T-cell (primary cell): ENCODE results near the gene ZFP3. TPM values are rescaled to one million over a fixed set of nuclear protein-coding genes. Genes with fewer than 3 reads are reported as not detected.
"Not testable (repeated sequence)": the region's sequence is repeated elsewhere in the genome, so short reads cannot be mapped to it uniquely, and the experiment has no call there.

ENCODE experiments used
- ATAC-seq, 4 experiments: fragments of 200-7000 bp in 3 of 4; fragments of 150-1000 bp in 1 of 4; cut with Tn5 transposase; replicated peaks in 1 of 4; 1 replicate in 3 of 4; 2 replicates in 1 of 4; pipeline ENCODE4 v1.10.0; 2021; ENCODE audit warnings: moderate library complexity in 3 of 4, mild to moderate bottlenecking in 2 of 4, moderate number of reproducible peaks in 1 of 4
- CTCF ChIA-PET, 2 donors: fragments of 300-600 bp; sonication (Branson Sonifier 250); formaldehyde crosslinking; loops; one replicate each; lab custom pipeline; 2022; ENCODE audit warnings: antibody characterized with exemption in 2 of 2; lab: Charles Lee
- POLR2A ChIA-PET, 2 donors: fragments of 300-600 bp; sonication (Branson Sonifier 250); formaldehyde crosslinking; loops; one replicate each; lab custom pipeline; 2022; ENCODE audit warnings: antibody characterized with exemption in 2 of 2; lab: Charles Lee
- DNase-seq, 35 experiments: peaks; one replicate each; pipeline versions ENCODE4 v3.0.0 to v3.0.0-alpha.2; 2013 to 2023
- H3K27ac ChIP-seq: one replicate; pipeline ENCODE4 v1.5.1; 2013; ENCODE audit warnings: low read length
- H3K27me3 ChIP-seq, 2 experiments: replicated peaks in 1 of 2; 1 replicate in 1 of 2; 2 replicates in 1 of 2; pipeline versions ENCODE4 v1.6.1 to v1.7.0; 2013; ENCODE audit warnings: low read length in 1 of 2, mixed read lengths in 1 of 2; ENCODE audit not compliant: control insufficient read depth in 2 of 2, insufficient read depth in 2 of 2; ENCODE audit errors: extremely low read depth in 1 of 2
- H3K36me3 ChIP-seq, 2 donors: 1 replicate in 1 of 2; 2 replicates in 1 of 2; pipeline versions ENCODE4 v1.6.1 to v1.7.0; 2013; ENCODE audit warnings: low read length in 1 of 2; ENCODE audit not compliant: control insufficient read depth in 2 of 2, insufficient read depth in 1 of 2; ENCODE audit errors: extremely low read depth in 1 of 2
- H3K4me1 ChIP-seq, 2 experiments: 1 replicate in 1 of 2; 2 replicates in 1 of 2; pipeline versions ENCODE4 v1.6.1 to v1.7.0; 2013; ENCODE audit warnings: low read length in 2 of 2, mixed read lengths in 1 of 2; ENCODE audit not compliant: insufficient read depth in 2 of 2, control insufficient read depth in 1 of 2; ENCODE audit errors: extremely low read depth in 1 of 2
- H3K4me3 ChIP-seq, 2 donors: 1 replicate in 1 of 2; 2 replicates in 1 of 2; pipeline versions ENCODE4 v1.5.1 to v1.7.0; 2013; ENCODE audit warnings: mild to moderate bottlenecking in 2 of 2, low read length in 1 of 2, moderate library complexity in 1 of 2; ENCODE audit not compliant: control insufficient read depth in 1 of 2; ENCODE audit errors: extremely low read depth in 1 of 2
- H3K9me3 ChIP-seq: 2 replicates; pipeline ENCODE4 v1.7.0; 2013
- H3K27ac Mint-ChIP-seq, 2 donors: one replicate each; pipeline ENCODE4 v1.8.0; 2020 to 2021; ENCODE audit warnings: mild to moderate bottlenecking in 2 of 2, mixed read lengths in 2 of 2
- H3K27me3 Mint-ChIP-seq, 2 donors: one replicate each; pipeline ENCODE4 v1.8.0; 2021 to 2022; ENCODE audit warnings: mixed read lengths in 2 of 2
- H3K36me3 Mint-ChIP-seq: one replicate; pipeline ENCODE4 v1.8.0; 2021; ENCODE audit warnings: mixed read lengths
- H3K4me1 Mint-ChIP-seq, 3 donors: one replicate each; pipeline ENCODE4 v1.8.0; 2020 to 2022; ENCODE audit warnings: mixed read lengths in 3 of 3, mild to moderate bottlenecking in 1 of 3
- H3K4me3 Mint-ChIP-seq, 3 donors: one replicate each; pipeline ENCODE4 v1.8.0; 2020 to 2022; ENCODE audit warnings: mild to moderate bottlenecking in 3 of 3, mixed read lengths in 3 of 3, moderate library complexity in 3 of 3
- H3K9me3 Mint-ChIP-seq, 3 donors: one replicate each; pipeline ENCODE4 v1.8.0; 2020 to 2022; ENCODE audit warnings: mixed read lengths in 3 of 3
- WGBS: methylation state at CpG from one replicate; pipeline ENCODE4 v1.1.5; 2013; ENCODE audit warnings: missing lambda C conversion rate; ENCODE audit not compliant: insufficient coverage; 5-methylcytosine and 5-hydroxymethylcytosine counted together
- total RNA-seq, 35 experiments: library from RNA in 6 of 35; stranded (reverse) in 6 of 35; fragments of 120-200 nt in 1 of 35; gene quantifications; one replicate each; pipeline versions ENCODE4 v1.2.1 to v1.2.4 and lab custom pipeline; 2013 to 2026

Gene ZFP3
- total RNA-seq, 5 donors from 2014 or later (not counting 1 experiment from before 2014, with no cell fraction given), result 3.3 to 10.4 (median 8.5) TPM

- Histone ChIP-seq H3K27ac (peak within 1 kb of the TSS; percentile 63), H3K27me3 (peaks cover 0 to 23% of the 10 kb centered on the region in 2 experiments), H3K36me3 (peaks cover 0 to 14% of the 10 kb centered on the region in 2 donors), H3K4me1 (peaks cover 5 to 26% of the 10 kb centered on the region in 2 experiments), H3K9me3 (no peaks in the 10 kb centered on the region), H3K4me3 (peak within 1 kb of the TSS; percentile 74 to 91)
- Mint-ChIP-seq H3K9me3 (no peaks in the 10 kb centered on the region), H3K36me3 (peaks cover 24% of the 10 kb centered on the region), H3K27me3 (peaks cover 3 to 18% of the 10 kb centered on the region in 2 donors), H3K27ac (peak within 1 kb of the TSS; percentile 52 to 84), H3K4me1 (peaks cover 31 to 36% (median 34%) of the 10 kb centered on the region in 3 donors), H3K4me3 (peak within 1 kb of the TSS; percentile 82 to 93 (median 89))
- ChIA-PET CTCF (no interaction called here), POLR2A (interaction anchor here in 1 of 2 donors (0.6 kb wide), 1 partner anchor 52 kb away, joined by 3 read pairs; no protein-coding TSS in a partner anchor)
- peak; percentile 93 to 94 (median 94) for ATAC-seq
- WGBS, result 0% methylated on average over 40 of the region's 69 CpGs
- peak; percentile 72 to 93 (median 82) for DNase-seq
These were observed 33.3 kb downstream of the ZFP3 start, which contains the start of gene ZNF232 for GRCh38 chr17:5111402-5112204. Gene ZNF232 (minus strand): TSS chr17:5111878. CDS start chr17:5111822, 56 bp downstream.

DNA sequence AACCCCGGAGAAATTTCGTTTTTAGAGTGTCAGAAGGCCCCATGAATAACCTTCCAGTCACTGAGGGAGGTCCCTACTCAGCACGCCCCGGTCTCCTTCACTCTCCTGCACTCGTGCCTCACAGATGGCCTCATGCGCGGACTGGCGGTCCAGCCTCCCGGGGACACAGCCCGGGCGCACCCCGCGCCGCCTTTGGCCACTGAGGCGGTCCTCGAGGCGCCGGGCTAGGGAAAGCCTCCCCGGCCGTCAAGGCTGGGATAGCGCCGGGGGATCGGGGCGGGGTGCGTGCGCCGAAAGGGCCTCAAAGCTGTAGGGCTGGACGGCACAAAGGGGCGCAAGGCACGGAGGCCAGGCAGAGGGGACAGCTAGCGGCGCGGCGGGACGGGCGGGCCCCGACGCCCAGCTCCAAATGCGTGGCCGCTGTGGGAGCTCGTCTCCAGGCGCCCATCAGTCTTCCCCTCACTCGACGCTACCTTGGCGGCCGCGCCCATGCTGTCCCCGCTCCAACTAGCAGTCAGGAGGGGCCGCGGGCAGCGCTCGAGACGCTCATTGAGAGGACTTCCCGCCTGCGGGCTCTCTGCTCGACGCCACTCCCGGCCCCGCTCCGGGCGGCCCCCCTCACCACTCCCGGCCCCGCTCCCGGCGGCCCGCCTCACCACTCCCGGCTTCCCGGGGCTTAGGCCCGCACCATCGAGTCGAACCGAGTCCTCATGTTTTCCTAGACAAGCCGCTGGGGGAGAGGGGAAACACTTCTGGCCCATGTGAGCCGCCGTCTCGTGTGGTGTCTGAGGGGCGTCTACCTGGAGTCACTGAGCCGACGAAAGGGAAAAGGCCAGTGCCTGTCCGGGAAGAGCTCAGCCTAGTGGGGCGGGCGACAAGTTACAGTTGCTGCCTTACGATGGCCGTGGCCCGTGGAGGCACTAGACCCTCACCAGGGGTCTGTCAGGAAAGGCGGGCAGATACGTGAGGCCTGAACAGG, 37.7 kb downstream of the ZFP3 start, which contains the start of gene USP6:
Gene USP6, plus strand, starts transcription at position 360 of the 979 bp plus-strand sequence. CDS start 14,336 bp downstream, outside the sequence.
- WGBS, result 43% methylated on average over 75 of the region's 87 CpGs
- Histone ChIP-seq H3K27ac (no peak within 1 kb of the TSS), H3K4me3 (peak within 1 kb of the TSS in 1 of 2 donors; percentile 53), H3K27me3 (peaks cover 2 to 43% of the 10 kb centered on the region in 2 experiments), H3K9me3 (no peaks in the 10 kb centered on the region), H3K4me1 (peaks cover 2 to 19% of the 10 kb centered on the region in 2 experiments), H3K36me3 (no peaks in the 10 kb centered on the region)
- Mint-ChIP-seq H3K36me3 (peaks cover 6% of the 10 kb centered on the region), H3K4me1 (peaks cover 11 to 17% (median 12%) of the 10 kb centered on the region in 3 donors), H3K27me3 (peaks cover 21 to 48% of the 10 kb centered on the region in 2 donors), H3K27ac (no peak within 1 kb of the TSS), H3K4me3 (no peak within 1 kb of the TSS), H3K9me3 (no peaks in the 10 kb centered on the region)
- ChIA-PET POLR2A (no interaction called here), CTCF (no interaction called here)
- DNase-seq (no peak), ATAC-seq (no peak)

GRCh38 chr17:5118219-5118618, 40.0 kb downstream of the ZFP3 start:
- no peak overlapping the region for H3K27ac Mint-ChIP-seq
- no peak for ATAC-seq
- POLR2A ChIA-PET, result no interaction called here

GRCh38 chr17:5120036-5120435, 41.8 kb downstream of the ZFP3 start:
- peaks cover 2 to 71% of the 10 kb centered on the region in 2 experiments for H3K27me3 ChIP-seq
- ChIA-PET POLR2A (no interaction called here), CTCF (no interaction called here)
- H3K4me3 Mint-ChIP-seq, result no peak overlapping the region
- no peaks in the 10 kb centered on the region for H3K9me3 ChIP-seq
- H3K27ac Mint-ChIP-seq, result no peak overlapping the region
- H3K36me3 ChIP-seq, result no peaks in the 10 kb centered on the region
- no peaks in the 10 kb centered on the region for H3K9me3 Mint-ChIP-seq
- H3K4me3 ChIP-seq, result no peak overlapping the region
- no peak for DNase-seq
- H3K4me1 ChIP-seq, result peaks cover 0 to 8% of the 10 kb centered on the region in 2 experiments
- ATAC-seq, result no peak
- 88% methylated on average over 4 of the region's 7 CpGs for WGBS
- H3K27me3 Mint-ChIP-seq, result peaks cover 42 to 71% of the 10 kb centered on the region in 2 donors
- no peaks in the 10 kb centered on the region for H3K36me3 Mint-ChIP-seq
- peaks cover 3 to 12% (median 9%) of the 10 kb centered on the region in 3 donors for H3K4me1 Mint-ChIP-seq
- H3K27ac ChIP-seq, result no peak overlapping the region

More at GRCh38 chr17:5118219-5118618, 40.0 kb downstream of the ZFP3 start:
- Histone ChIP-seq H3K4me3 (no peak overlapping the region), H3K27me3 (peaks cover 2 to 63% of the 10 kb centered on the region in 2 experiments), H3K4me1 (peaks cover 0 to 8% of the 10 kb centered on the region in 2 experiments), H3K36me3 (no peaks in the 10 kb centered on the region), H3K27ac (no peak overlapping the region), H3K9me3 (no peaks in the 10 kb centered on the region)
- H3K27me3 Mint-ChIP-seq, result peaks cover 32 to 64% of the 10 kb centered on the region in 2 donors
- WGBS, result 93% methylated on average over 6 of the region's 6 CpGs
- H3K36me3 Mint-ChIP-seq, result peaks cover 6% of the 10 kb centered on the region
- H3K9me3 Mint-ChIP-seq, result no peaks in the 10 kb centered on the region
- no peak for DNase-seq
- peaks cover 5 to 12% (median 9%) of the 10 kb centered on the region in 3 donors for H3K4me1 Mint-ChIP-seq
- CTCF ChIA-PET, result no interaction called here
- no peak overlapping the region for H3K4me3 Mint-ChIP-seq

GRCh38 chr17:5120436-5121185, 42.3 kb downstream of the ZFP3 start:
- H3K36me3 Mint-ChIP-seq, H3K36me3 ChIP-seq, H3K4me1 ChIP-seq, CTCF ChIA-PET, POLR2A ChIA-PET, H3K27ac Mint-ChIP-seq, H3K4me3 ChIP-seq, H3K9me3 Mint-ChIP-seq, H3K9me3 ChIP-seq, H3K4me3 Mint-ChIP-seq, ATAC-seq, H3K27ac ChIP-seq, DNase-seq: not testable (repeated sequence)
- H3K27me3 Mint-ChIP-seq, result peaks cover 42 to 65% of the 10 kb centered on the region in 2 donors
- peaks cover 2 to 65% of the 10 kb centered on the region in 2 experiments for H3K27me3 ChIP-seq
- WGBS, result 76% methylated on average over 6 of the region's 6 CpGs
- peaks cover 3 to 12% (median 9%) of the 10 kb centered on the region in 3 donors for H3K4me1 Mint-ChIP-seq
